Stimulated activated CD8-positive, alpha-beta memory T cell treated with anti-CD3 and anti-CD28 coated beads, Interleukin-12 subunit alpha, Interleukin-12 subunit beta, amount 100 ng/mL, for 1 hour (primary cell): ENCODE measurements around the gene NDUFA11.
A peak's percentile ranks its signal among the peaks of the same experiment; 100 is the strongest.

Source experiments
- DNase-seq: peaks from one replicate; pipeline ENCODE4 v3.0.0-alpha.2; 2020; ENCODE audit warnings: low read depth

NDUFA11 gene

GRCh38 chr19:5908773-5909442 lies 5.3 kb upstream of the NDUFA11 start:
- no peak for DNase-seq

- no peak for DNase-seq
These were observed 3.7 kb upstream of the NDUFA11 start for GRCh38 chr19:5907241-5907640.

- no peak for DNase-seq
These were observed 1.7 kb upstream of the NDUFA11 start for GRCh38 chr19:5905114-5905778.

GRCh38 chr19:5904352-5905113 lies 943 bp upstream of the NDUFA11 start, which contains the start of gene VMAC:
TSS of gene VMAC (plus strand) at chr19:5904872. CDS start at chr19:5904891, 19 bp downstream.
- DNase-seq: peak; percentile 99

DNA sequence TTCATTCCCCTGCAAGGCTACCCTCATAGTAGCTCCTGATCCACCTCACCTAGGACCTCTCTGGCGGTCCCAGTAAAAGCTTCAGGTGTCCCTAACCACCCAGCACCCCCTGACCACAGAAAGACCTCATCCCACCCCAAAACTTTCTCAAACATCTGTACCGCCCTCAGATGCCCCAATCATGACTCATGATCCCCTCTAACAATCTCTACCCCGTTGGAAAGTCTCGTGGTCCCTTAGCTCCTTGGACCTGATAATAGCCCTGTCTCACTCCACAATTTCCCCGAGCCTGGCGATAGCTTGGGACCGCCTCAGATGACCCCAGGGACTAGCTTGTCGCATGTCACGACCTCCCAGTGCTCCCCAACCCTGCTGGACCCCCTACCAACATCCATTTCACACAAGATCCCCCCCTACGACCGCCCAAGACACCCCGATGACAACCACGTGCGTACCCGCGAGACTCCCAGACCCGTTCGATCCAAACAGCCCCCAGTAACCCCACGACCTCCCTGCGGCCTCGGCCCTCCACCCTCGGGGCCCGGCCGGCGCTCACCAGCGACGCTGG lies 450 bp downstream of the NDUFA11 start:
- DNase-seq: no peak

DNA sequence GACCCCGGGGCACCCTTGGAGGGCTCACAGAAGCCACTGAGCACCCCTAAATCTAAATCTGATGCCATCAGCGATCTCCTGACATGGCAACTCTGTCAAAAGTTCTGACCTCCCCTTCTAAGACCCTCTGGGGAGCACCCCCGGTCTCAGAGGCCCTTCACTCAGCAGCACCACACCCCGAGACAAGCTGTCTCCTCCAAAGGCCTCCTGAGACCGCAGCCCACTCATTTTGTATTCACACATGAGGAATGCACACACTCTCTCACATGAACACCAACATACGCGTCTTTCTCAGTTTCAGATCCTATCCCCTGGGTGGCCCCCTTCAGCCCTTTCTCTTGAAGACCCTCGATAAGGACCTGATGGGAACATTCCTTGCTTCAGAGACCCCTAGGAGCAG lies 2.6 kb downstream of the NDUFA11 start:
- no peak for DNase-seq

DNA sequence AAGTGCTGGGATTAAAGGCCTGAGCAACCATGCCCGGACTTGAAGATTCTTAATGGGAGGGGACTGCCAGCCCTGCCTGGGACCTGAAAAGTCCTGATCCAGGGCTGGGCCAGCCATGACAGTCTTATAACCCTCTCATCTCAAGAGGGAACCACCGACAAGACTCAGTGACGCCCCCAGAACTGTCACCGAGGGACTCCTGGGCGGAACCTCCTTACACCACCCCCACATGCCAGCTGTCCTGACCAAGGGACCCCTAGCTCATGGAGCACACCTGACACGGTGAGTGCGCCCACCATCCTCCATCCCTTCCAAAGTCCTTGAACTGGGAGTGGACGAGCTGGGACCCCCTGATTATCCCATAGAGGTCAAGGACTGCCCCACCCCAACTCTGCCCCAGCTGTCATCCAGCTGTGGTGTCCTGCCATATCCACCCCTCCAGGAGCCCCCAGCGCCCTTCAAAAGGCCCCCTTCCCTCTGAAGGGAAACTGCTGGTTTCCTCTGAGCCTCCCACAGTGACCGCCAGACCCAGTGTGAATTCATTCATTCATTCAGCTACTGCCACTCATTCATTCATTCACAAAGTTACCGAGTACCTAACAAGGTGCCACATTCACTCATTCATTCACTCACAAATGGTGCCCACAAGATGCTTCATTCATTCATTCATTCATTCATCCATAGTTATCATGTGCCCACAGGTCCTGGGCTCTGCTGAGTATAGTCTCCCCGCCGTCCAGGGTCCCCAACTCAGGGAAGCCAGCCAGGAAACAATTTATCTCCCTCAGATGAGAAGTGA lies 3.7 kb downstream of the NDUFA11 start:
- DNase-seq: no peak

GRCh38 chr19:5897189-5897969 lies 6.2 kb downstream of the NDUFA11 start:
- no peak for DNase-seq

GRCh38 chr19:5896365-5897076 lies 7.1 kb downstream of the NDUFA11 start:
- DNase-seq: no peak

DNA sequence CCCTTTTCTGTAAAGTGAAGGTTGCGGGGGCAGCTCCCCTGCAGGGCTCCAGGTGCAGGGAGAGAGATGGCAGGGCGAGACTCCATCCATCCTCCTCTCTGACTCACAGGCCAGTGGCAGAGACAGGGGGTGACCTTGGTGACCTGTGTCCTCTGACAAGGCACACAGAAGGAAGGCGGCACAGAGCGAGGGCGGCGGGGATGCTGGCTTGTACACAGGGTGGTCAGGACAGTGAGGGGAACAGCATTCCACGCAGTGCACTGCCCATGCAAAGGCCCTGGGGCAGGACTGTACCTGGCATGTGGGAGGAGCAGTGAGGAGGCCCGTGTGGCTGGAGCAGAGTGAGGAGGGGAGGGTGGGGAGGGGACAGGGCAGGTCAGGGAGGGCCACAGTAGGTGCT lies 7.7 kb downstream of the NDUFA11 start:
- DNase-seq: no peak

- DNase-seq: no peak
These were observed 8.2 kb downstream of the NDUFA11 start for GRCh38 chr19:5895409-5895808.

GRCh38 chr19:5894704-5895349 lies 8.8 kb downstream of the NDUFA11 start:
- no peak for DNase-seq

GRCh38 chr19:5893907-5894703 lies 9.5 kb downstream of the NDUFA11 start:
- DNase-seq: no peak

DNA sequence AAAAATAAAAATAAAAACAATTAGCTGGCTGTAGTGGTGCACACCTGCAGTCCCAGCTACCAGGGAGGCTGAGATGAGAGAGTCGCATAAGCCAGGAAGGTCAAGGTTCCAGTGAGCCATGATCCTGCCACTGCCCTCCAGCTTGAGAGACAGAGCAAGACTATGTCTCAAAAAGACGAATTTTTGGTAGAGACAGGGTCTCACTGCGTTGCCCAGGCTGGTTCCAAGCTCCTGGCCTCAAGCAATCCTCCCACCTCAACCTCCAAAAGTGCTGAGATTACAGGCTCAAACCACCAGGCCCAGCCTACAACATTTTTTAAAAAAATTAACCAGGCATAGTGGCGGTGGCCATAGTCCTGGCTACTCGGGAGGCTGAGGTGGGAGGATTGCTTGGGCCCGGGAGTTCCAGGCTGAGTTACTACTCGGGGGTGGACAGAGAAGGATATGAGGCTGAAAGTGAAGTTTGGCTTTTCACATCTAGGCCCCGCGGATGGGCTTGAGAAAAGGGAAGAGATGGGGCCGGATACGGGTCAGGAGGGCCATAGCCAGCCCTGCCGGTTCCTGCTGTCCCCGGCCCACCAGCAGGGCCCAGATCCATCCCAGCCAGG lies 10.2 kb downstream of the NDUFA11 start:
- DNase-seq: no peak

- no peak for DNase-seq
These were observed 10.8 kb downstream of the NDUFA11 start for GRCh38 chr19:5892772-5893275.

DNA sequence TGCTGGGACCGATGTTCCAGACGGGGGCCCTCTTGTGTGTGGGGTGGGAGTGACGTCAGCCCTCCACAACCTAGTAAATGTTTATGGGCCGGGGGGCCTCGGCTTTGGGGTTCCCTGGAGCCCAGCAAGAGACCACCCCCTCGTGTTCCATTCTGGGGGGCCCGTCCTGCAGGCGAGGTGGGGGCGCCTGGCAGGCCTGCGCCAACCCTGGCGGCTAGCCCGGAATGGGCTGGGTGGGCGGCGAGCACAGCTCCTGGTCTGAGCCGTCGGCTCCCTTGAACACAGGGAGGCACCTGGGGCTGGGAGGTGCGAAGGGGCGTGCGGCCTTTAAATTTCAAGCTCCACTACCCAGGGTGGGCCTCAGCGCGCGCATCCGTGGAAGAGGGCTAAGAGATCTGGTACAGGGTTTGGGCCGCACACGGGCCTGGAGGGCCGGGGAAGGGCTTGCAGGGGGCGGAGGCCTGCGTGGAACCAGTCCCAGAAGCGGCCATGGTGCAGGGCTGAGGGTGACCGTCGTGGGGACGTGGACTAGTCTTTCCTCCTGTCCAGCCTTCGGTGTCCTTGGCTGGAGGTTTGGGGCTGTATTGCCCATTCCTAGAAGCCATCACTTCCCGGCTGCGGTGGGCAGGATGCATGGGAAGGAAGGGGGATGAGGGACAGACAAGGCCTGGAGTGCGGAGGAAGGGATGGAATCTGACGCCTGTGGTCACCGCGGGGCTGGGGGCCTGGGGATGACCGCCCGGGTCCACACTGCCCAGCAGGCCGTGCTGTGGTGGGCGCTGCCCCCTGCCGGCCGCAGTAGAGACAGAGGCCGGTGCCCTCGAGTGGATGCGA lies 11.4 kb downstream of the NDUFA11 start:
- no peak for DNase-seq

- no peak for DNase-seq
These were observed 12.0 kb downstream of the NDUFA11 start for GRCh38 chr19:5891572-5891937.

- DNase-seq: no peak
These were observed 13.5 kb downstream of the NDUFA11 start for GRCh38 chr19:5890099-5890498.
